Measurements from ENCODE around the gene INPP5A. TPM values are rescaled to one million over a fixed set of nuclear protein-coding genes. Genes with fewer than 3 reads are reported as not detected.
A peak's percentile ranks its signal among the peaks of the same experiment; 100 is the strongest.

Gene INPP5A
- total RNA-seq, 1 donor from 2014 or later, result 29.5 TPM

GRCh38 chr10:132540456-132540855 lies 2.9 kb downstream of the INPP5A start:
- peak; percentile 22 for DNase-seq (ENCODE audit: low read depth)
- FAIRE-seq, result no peak
- TF ChIP-seq CTCF (IDR thresholded peaks at IDR 0.05; ENCODE audit: insufficient read depth, low read length, severe bottlenecking), result peak; percentile 27
- Histone ChIP-seq H3K27me3 (ENCODE audit: control insufficient read depth, insufficient read depth, low read length) (no peaks in the 10 kb centered on the region), H3K4me3 (ENCODE audit: low read depth, low read length) (no peak overlapping the region), H3K36me3 (ENCODE audit: control insufficient read depth, insufficient read depth, low read length) (no peaks in the 10 kb centered on the region)

GRCh38 chr10:132541129-132541528 lies 3.5 kb downstream of the INPP5A start:
- H3K36me3 ChIP-seq (ENCODE audit: control insufficient read depth, insufficient read depth, low read length), result no peaks in the 10 kb centered on the region
- H3K4me3 ChIP-seq (ENCODE audit: low read depth, low read length), result no peak overlapping the region
- TF ChIP-seq CTCF (IDR thresholded peaks at IDR 0.05; ENCODE audit: insufficient read depth, low read length, severe bottlenecking), result no peak
- FAIRE-seq, result no peak
- DNase-seq (ENCODE audit: low read depth), result no peak
- H3K27me3 ChIP-seq (ENCODE audit: control insufficient read depth, insufficient read depth, low read length), result no peaks in the 10 kb centered on the region

GRCh38 chr10:132541601-132542011 lies 4.0 kb downstream of the INPP5A start:
- Histone ChIP-seq H3K36me3 (ENCODE audit: control insufficient read depth, insufficient read depth, low read length) (no peaks in the 10 kb centered on the region), H3K27me3 (ENCODE audit: control insufficient read depth, insufficient read depth, low read length) (no peaks in the 10 kb centered on the region), H3K4me3 (ENCODE audit: low read depth, low read length) (no peak overlapping the region)
- FAIRE-seq (no peak), DNase-seq (ENCODE audit: low read depth) (peak; percentile 33)
- TF ChIP-seq CTCF (IDR thresholded peaks at IDR 0.05; ENCODE audit: insufficient read depth, low read length, severe bottlenecking), result no peak

GRCh38 chr10:132542086-132542775 lies 4.6 kb downstream of the INPP5A start:
- no peak for FAIRE-seq
- Histone ChIP-seq H3K36me3 (ENCODE audit: control insufficient read depth, insufficient read depth, low read length) (no peaks in the 10 kb centered on the region), H3K4me3 (ENCODE audit: low read depth, low read length) (no peak overlapping the region), H3K27me3 (ENCODE audit: control insufficient read depth, insufficient read depth, low read length) (no peaks in the 10 kb centered on the region)
- DNase-seq (ENCODE audit: low read depth), result no peak
- TF ChIP-seq CTCF (IDR thresholded peaks at IDR 0.05; ENCODE audit: insufficient read depth, low read length, severe bottlenecking), result no peak

GRCh38 chr10:132542819-132543218 lies 5.2 kb downstream of the INPP5A start:
- Histone ChIP-seq H3K4me3 (ENCODE audit: low read depth, low read length) (no peak overlapping the region), H3K27me3 (ENCODE audit: control insufficient read depth, insufficient read depth, low read length) (no peaks in the 10 kb centered on the region), H3K36me3 (ENCODE audit: control insufficient read depth, insufficient read depth, low read length) (no peaks in the 10 kb centered on the region)
- no peak for TF ChIP-seq CTCF (IDR thresholded peaks at IDR 0.05; ENCODE audit: insufficient read depth, low read length, severe bottlenecking)
- FAIRE-seq (no peak), DNase-seq (ENCODE audit: low read depth) (no peak)

All from bronchial epithelial cell (primary cell).